T47D (cell line): ENCODE results near the gene DSG1.

Experiments used
- DNase-seq, 2 experiments: peaks; one replicate each; pipeline versions ENCODE4 v3.0.0 to v3.0.0-alpha.2; 2011 to 2012; ENCODE audit warnings: low read depth in 1 of 2, low spot score in 1 of 2
- JUND ChIP-seq: IDR thresholded peaks from 2 replicates; pipeline ENCODE4 v1.6.1; 2012; ENCODE audit warnings: low read depth
- in situ Hi-C: cut with HindIII; loops from 2 replicates; pipeline ENCODE4 v1.10.0; 2016; ENCODE audit warnings: low sequenced_read_pairs, low pct_unique_long_range_greater_than_20kb

Gene DSG1

DNA sequence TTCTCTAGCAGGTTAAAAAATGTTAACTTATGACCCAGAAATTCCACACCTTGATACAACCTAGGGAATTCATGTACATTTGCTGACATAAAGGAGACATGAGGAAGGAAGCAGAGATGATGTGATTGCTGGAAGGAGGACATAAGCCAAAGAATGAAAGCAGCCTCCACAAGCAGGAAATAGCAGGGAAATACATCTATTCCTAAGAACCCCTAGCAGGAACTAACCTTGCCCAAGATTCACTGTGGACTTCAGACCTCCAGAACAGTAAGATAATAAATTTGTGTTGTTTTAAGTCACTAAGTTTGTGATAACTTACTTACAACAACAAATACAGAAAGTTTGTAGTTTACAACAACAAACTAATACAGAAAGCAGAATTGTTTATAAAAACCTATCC, 54.0 kb downstream of the DSG1 start:
- in situ Hi-C loops: no loop called here
- no peak for TF ChIP-seq JUND
- peak in 1 of 2 experiments; percentile 13 for DNase-seq

DNA sequence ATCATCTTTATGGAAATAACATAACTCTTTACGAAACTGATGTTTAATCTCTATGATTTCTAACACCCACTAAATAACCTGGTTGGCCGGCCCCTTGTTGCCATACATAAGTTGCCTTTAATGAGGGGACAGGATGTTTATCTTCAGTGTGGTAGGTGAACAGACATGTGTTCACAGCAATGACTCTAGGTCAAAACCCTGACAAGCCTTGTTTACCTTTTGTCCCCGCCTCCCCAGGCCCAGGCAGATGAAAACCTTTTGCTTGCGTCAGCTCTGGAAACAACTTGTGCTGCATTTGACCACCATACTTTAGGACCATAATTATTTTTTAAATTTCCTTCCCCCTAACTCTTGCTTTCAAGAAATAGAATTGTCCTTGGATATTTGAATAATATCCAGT, 55.7 kb downstream of the DSG1 start:
- TF ChIP-seq JUND: no peak
- in situ Hi-C loops: no loop called here
- DNase-seq: no peak

DNA sequence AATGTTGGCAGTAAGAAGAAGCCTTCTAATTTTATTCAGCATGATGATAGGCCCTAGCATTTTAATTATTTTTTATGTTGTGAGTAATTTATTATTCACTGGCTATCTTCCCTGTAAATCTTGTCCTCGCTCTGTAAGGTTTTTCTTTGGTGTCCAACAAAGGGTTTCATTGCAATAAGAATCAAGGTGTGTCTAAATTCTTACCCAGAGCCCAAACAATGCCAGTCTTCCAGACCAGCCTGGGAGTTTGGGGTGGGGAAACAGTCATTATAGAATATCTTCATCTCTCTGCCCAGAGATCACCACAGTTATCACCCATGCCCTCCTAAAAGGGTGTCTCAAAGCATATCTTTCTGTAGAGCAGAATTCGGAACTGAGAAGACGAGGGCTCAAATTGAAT, 58.5 kb downstream of the DSG1 start, which contains the start of gene DSG4:
Gene DSG4, plus strand, starts transcription at position 301 of the 400 bp plus-strand sequence. CDS start 135 bp downstream, outside the sequence.
- in situ Hi-C loops: no loop called here
- no peak for TF ChIP-seq JUND
- no peak for DNase-seq

DNA sequence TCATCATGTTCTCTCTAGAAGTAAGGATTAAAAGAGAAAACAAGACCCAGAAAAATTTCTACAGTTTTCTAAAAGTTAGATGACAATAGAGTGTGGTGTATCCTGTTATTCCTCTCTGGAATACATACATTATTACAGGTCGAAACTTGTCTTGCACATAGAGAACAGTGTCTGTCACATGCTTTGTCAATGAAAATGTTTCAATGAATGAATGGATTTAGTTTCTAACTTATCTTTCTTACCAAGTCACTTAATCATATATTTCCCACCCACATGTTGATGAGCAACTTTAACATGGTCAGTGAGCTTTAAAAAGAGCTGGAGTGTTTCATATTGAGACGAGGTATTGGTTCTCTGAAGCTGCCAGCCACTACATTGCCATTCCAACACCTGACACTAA, 63.0 kb downstream of the DSG1 start:
- no peak for TF ChIP-seq JUND
- DNase-seq: no peak
- in situ Hi-C loops: no loop called here

DNA sequence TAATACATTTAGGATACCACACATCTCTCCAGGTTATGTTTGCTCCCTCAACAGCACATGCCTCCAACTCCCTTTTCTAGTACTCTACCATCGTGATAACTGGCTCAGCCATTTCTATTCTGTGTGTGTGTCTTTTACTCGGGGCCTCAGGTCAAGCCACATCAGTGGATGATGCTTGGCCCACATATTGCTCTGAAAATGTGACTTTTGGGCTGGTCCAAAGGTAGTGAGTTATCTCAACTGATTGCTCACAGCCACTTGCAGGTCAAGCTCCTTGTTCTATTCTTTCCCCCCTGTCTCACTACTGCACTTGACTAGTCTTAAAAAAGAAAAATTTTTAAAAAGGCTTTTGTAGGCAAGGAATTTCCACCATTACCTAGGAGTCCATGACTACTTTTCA, 64.1 kb downstream of the DSG1 start:
- no peak for TF ChIP-seq JUND
- in situ Hi-C loops: no loop called here

DNA sequence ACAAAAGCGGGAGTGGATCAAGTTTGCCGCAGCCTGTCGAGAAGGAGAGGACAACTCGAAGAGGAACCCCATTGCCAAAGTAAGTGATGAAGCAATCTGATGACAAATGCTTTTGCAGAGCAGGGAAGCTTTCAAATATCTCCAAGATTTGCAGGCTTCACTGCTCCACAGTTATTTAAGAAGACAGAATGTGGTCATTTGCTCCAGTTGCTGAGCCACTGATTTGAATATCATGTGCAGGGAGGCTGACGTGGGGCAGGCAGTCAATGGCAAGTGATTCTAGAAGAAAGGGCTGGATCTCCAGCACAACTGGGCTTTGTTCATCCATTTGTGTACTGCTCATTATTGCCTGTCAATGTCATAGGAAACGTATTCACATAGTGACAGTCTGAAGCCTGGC, 68.8 kb downstream of the DSG1 start:
- in situ Hi-C loops: no loop called here
- no peak for TF ChIP-seq JUND
- DNase-seq: no peak

More for the DNA sequence above, 64.1 kb downstream of the DSG1 start:
- DNase-seq: no peak

DNA sequence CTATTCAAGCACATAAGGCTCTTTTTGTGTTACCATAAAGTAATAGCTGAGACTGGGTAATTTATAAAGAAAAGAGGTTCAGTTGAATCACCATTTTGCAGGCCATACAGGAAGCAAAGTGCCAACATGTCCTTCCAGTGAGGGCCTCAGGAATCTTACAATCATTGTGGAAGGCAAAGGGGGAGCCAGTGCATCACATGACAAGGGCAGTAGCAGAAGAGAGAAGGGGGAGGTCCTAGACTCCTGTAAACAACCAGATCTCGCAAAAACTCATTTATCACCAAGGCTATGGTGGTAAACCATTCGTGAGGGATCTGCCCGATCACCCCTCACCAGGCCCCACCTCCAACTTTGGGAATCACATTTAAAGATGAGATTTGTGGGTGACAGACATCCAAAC, 75.3 kb downstream of the DSG1 start:
- TF ChIP-seq JUND: no peak
- in situ Hi-C loops: no loop called here
- no peak for DNase-seq

DNA sequence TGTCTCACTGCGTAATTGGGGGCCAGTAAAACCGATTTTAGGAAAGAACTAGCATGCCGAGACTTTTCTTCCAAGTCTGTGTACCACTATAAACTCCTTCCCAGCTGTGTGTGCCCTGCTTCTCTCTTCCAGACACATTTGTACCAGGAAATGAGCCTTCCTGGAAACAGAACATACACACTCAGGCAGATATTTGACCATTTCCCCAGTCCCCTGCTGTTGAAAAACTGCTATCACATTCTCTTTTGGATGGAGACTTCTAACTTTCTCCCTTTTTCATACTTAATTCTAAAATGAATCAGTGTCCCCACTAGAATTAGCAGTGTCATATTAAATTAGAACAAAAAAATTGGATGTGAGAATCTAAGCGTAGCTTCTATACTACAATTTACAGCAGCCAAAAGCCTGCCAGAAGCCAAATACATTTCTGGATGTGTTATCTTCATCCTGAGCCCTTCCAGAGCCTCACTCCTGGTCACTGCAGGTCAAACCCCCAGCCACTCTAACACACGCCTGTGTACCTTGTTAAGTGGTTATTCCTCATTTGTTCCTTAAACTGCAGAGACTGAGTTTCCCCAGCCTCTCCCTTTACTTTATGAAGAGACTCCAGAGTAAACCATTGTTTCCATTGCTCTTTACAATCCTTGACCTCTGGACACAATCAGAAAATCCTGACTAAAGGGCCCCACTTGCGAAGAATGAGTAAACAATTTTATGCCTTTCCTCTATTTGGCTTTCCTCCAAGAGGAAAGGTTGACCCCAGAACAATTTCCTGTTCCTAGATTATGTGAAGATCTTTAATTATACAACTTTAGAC, 79.0 kb downstream of the DSG1 start:
- DNase-seq: no peak
- no peak for TF ChIP-seq JUND
- in situ Hi-C loops: no loop called here

DNA sequence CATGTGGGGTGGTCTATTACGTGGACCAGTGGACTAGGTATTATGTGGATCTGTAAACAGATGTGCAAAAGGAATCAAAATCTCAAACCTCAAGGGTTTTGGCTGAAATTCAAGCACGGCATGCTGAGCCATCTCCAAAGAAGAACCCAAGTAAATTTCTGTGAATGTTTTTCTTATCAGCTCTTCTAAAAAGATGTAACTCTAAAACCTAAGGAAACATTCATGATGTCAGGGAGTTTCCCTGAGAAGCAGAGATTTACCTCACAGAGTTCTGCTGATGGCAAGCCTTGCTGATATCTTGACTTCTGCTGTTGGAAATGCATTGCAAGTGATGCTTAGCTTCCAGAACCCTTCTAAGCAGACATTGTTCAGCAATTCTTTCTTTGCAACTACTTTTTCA, 80.2 kb downstream of the DSG1 start:
- DNase-seq: no peak
- in situ Hi-C loops: no loop called here
- no peak for TF ChIP-seq JUND

DNA sequence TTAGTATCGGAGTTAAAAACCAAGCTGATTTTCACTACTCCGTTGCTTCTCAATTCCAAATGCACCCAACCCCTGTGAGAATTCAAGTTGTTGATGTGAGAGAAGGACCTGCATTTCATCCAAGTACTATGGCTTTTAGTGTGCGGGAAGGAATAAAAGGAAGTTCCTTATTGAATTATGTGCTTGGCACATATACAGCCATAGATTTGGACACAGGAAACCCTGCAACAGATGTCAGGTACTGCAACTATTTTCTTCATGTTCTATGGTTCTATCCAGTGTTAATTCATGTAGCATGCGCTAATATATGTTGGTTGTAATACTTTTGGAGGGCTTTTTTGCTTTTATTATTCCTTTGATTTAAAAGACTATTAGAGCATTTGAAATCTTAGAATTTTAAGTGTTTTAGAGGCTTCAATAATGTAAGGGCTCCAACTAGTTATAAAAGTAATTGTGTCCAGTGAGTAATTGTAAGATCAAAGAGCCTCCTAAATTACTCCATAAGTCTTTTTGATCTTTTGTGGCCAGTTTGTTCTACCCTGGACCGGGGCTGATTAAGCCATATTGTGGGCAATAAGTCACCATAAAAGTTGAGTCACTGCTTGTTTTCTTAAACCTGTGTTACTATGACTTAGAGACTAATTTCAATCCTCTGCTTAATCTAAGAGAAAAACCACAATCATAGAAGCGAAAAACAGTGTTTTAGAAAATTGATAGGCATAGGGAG, 81.5 kb downstream of the DSG1 start:
- in situ Hi-C loops: no loop called here
- no peak for DNase-seq

DNA sequence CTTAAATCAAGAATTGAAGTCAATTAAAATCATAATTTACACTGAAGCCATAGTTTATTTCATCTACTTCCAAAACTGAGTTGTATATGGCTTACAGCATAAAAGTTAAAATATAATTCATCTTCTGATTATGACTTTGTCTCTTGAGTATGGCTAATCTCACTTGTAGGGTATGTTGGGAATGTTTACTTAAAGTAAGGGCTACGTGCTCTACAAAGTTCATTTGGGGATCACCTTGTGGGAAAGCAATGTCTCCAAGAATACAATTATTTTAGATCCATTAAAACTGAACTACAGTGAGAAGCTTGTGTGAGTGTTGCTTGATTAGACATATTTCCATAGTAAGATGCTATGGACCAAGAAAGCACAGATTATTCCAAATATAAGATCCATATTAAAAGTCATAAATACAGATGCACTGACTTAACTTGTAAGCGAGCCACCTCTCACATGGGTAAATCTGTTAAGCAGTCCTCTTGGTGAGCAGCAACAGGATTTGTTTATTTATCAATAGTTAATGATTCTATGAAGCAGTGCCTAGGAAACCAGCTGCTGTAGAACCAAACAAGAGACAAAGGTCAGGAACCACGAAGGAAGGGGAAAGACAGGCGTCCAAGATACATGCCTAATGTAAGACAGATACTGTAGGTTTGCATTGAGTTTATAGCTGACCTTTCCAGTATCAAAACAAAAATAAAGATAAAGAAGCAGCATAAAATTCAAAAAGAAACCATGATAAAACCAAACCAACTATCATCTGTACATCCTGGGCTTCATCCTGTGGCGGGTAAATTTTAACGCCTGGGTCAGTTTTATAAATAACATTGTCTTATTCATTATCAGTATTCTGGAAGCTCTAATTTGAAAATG, 83.4 kb downstream of the DSG1 start:
- TF ChIP-seq JUND: no peak
- in situ Hi-C loops: no loop called here

More for the DNA sequence above, 81.5 kb downstream of the DSG1 start:
- TF ChIP-seq JUND: no peak

DNA sequence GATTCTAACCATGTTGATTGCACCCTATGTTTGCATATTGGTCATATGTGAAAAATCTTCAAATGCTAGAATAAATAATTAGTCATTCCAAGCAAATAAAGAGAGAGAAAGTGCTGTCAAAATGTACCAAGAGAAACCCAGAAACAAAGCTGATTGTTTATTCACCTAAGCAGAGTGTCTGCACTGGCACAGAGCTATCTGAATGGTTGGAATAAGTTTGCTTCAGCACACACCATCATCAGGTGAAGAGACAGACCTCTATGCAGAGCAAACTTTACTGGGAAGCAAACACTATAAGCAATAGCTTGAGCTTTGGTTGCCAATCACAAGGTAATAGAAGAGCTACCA, 84.0 kb downstream of the DSG1 start:
- TF ChIP-seq JUND: no peak
- in situ Hi-C loops: no loop called here

More for the DNA sequence above, 83.4 kb downstream of the DSG1 start:
- DNase-seq: no peak

More for the DNA sequence above, 84.0 kb downstream of the DSG1 start:
- DNase-seq: peak in 1 of 2 experiments; percentile 0
